ENCODE measurements around the gene RNF213.

RNF213 gene

DNA sequence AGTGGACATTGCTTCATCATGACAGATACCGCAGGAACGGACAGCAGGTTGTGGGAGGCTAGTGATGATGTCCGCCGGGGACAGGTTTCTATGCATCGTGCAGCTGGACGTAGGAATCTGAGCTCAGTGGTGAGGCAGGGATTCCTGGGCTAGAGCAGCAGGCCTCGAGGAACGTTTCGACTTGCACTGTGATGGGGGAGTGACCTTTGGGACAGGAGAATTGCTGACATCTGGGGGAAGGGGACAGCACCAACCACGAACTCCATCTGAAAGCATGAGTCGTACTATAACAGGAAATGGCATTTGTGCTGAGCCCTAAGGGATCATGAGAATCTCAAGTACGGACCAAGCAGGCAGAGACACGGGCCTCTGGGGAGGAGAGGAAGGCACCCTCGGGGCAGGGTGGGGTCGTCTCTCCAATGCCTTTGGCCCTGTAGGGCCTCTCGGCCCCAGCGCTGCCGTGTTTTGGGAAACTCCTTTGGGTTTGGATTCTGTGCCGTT, 88.5 kb downstream of the RNF213 start:
- H3K4me1 Mint-ChIP-seq = no peaks in the 10 kb centered on the region

DNA sequence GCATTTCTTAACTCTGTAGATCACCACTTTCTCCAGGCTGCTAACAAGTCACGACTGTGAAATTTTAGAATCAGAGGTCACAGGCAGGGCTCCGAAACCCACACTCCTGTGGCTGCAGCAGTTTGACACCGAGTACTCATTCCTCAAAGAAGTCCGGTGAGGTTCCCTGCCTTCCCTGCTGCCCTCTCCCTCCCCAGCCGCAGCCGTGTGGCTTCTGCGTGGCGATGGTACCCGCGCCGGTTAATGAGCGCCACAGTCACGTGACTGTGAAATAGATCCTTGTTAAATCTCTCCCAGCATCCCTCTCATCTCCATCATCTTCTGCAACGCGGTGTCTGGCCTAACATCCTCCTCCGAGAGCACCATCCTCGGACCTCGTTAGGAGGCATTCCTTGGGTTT, 89.1 kb downstream of the RNF213 start:
- no peak overlapping the region for H3K27ac Mint-ChIP-seq
- no peaks in the 10 kb centered on the region for H3K9me3 Mint-ChIP-seq
- H3K27me3 Mint-ChIP-seq (ENCODE audit: low read depth) = no peaks in the 10 kb centered on the region
- no peak overlapping the region for H3K4me3 Mint-ChIP-seq
- TF ChIP-seq, protein P1, sequence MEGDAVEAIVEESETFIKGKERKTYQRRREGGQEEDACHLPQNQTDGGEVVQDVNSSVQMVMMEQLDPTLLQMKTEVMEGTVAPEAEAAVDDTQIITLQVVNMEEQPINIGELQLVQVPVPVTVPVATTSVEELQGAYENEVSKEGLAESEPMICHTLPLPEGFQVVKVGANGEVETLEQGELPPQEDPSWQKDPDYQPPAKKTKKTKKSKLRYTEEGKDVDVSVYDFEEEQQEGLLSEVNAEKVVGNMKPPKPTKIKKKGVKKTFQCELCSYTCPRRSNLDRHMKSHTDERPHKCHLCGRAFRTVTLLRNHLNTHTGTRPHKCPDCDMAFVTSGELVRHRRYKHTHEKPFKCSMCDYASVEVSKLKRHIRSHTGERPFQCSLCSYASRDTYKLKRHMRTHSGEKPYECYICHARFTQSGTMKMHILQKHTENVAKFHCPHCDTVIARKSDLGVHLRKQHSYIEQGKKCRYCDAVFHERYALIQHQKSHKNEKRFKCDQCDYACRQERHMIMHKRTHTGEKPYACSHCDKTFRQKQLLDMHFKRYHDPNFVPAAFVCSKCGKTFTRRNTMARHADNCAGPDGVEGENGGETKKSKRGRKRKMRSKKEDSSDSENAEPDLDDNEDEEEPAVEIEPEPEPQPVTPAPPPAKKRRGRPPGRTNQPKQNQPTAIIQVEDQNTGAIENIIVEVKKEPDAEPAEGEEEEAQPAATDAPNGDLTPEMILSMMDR (IDR thresholded peaks at IDR 0.05; ENCODE audit: unreplicated experiment in 3 of 3) = no peak
- no peaks in the 10 kb centered on the region for H3K4me1 Mint-ChIP-seq
- peaks cover 70% of the 10 kb centered on the region for H3K36me3 Mint-ChIP-seq (ENCODE audit: low read depth)

More for the DNA sequence above, 88.5 kb downstream of the RNF213 start:
- H3K4me3 Mint-ChIP-seq = no peak overlapping the region
- peaks cover 75% of the 10 kb centered on the region for H3K36me3 Mint-ChIP-seq (ENCODE audit: low read depth)
- H3K27ac Mint-ChIP-seq = no peak overlapping the region
- H3K9me3 Mint-ChIP-seq = no peaks in the 10 kb centered on the region
- no peaks in the 10 kb centered on the region for H3K27me3 Mint-ChIP-seq (ENCODE audit: low read depth)
- TF ChIP-seq, protein P1 (IDR thresholded peaks at IDR 0.05; ENCODE audit: unreplicated experiment in 3 of 3) = no peak

DNA sequence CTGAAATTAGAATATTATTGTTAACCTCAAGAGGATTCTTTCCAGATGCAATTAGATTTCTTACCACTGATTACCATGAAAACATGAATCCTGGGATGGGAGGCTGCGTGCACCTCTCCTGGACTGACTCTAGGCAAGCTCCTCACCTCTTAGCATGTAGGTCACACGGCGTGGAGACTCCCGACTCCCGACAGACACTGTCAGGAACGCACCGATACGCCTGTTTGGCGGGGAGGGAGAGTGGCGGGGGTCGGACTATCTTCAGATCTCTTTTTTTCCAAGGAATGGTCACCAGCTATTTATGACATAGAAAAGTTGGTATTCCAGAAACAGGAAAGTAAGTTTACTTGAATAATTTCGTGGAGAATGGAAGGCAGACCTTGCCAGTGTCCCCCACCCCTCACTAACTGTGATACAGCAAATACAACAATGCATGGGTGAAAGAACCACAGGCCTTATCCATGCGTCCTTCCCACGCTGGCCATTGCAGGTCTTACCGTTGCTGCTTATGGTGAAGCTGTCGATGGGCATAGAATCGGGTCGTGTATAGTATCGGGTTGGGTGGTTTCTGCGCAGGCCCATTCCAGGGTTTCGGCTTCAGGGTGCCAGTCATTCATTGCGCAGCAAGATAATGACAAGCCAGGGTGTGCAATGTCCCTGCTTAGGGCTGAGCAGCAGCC, 91.7 kb downstream of the RNF213 start:
- H3K4me3 Mint-ChIP-seq = no peak overlapping the region
- no peaks in the 10 kb centered on the region for H3K9me3 Mint-ChIP-seq
- peaks cover 47% of the 10 kb centered on the region for H3K36me3 Mint-ChIP-seq (ENCODE audit: low read depth)
- H3K4me1 Mint-ChIP-seq = no peaks in the 10 kb centered on the region
- H3K27me3 Mint-ChIP-seq (ENCODE audit: low read depth) = no peaks in the 10 kb centered on the region
- TF ChIP-seq, protein P1 (IDR thresholded peaks at IDR 0.05; ENCODE audit: unreplicated experiment in 3 of 3) = no peak
- H3K27ac Mint-ChIP-seq = no peak overlapping the region

DNA sequence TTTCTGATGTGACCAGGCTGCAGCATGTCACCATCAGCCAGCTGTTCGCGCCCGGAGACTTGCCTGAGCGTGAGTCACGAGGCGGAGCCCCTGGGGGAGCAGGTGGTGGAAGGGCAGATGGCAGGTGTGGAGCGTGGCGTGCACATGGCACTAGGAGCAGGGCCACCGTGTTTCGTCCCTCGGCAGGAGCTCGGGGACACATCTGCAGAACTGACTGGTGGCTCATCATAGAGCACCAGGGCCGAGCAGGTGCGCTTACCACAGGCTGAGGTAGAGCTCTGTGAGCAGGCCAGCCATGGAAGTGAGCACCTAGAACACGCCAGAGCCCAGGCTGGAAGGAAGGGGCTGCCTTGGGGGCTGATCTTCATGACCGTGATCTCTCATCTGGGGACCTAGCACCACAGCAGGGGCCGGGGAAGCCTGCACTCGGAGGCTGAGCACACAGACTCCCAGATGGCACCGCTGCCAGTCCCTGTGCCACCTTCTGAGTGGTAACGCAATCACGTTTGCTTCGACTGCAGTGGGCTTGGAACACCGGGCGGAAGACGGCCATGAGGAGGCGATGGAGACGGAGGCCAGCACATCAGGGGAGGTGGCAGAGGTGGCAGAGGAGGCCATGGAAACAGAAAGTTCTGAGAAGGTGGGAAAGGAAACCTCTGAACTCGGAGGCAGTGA, 92.5 kb downstream of the RNF213 start:
- TF ChIP-seq, protein P1 (IDR thresholded peaks at IDR 0.05; ENCODE audit: unreplicated experiment in 3 of 3) = no peak
- Mint-ChIP-seq H3K27me3 (ENCODE audit: low read depth) (no peaks in the 10 kb centered on the region), H3K36me3 (ENCODE audit: low read depth) (peaks cover 44% of the 10 kb centered on the region), H3K9me3 (no peaks in the 10 kb centered on the region), H3K4me3 (no peak overlapping the region), H3K27ac (no peak overlapping the region), H3K4me1 (no peaks in the 10 kb centered on the region)

DNA sequence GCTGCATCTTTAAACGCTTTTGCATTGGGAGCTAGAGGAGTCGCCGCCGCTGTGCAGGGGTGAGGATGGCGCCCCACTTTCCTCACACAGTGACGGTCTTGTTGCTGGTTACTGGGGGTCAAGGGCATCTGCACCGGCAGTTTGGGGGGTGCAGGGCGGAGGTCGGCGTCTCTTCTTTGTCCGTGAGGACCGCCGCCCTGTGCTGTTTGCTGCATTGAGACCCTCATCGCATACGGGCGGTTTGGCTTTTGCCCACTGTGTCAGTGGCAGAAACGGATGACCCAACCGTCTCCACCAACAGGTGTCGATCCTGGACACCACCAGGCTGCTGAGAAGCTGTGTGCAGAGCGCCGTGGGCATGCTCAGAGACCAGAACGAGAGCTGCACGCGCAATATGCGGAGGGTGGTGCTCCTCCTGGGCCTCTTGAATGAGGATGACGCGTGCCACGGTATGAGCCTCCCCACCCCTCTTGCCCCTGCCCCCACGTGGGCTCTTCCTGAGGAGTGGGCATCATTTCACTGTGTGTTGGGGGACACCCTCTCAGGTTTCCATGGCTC, 93.1 kb downstream of the RNF213 start:
- Mint-ChIP-seq H3K4me3 (no peak overlapping the region), H3K36me3 (ENCODE audit: low read depth) (peaks cover 42% of the 10 kb centered on the region), H3K27ac (no peak overlapping the region), H3K27me3 (ENCODE audit: low read depth) (no peaks in the 10 kb centered on the region), H3K4me1 (no peaks in the 10 kb centered on the region), H3K9me3 (no peaks in the 10 kb centered on the region)
- TF ChIP-seq, protein P1 (IDR thresholded peaks at IDR 0.05; ENCODE audit: unreplicated experiment in 3 of 3) = no peak
